ENCODE results near the gene STK38. TPM values are rescaled to one million over a fixed set of nuclear protein-coding genes. Genes with fewer than 3 reads are reported as not detected.

Gene STK38
- total and polyA plus RNA-seq, 9 of the 15 experiments (the other 6 are each of a cell fraction or from before 2014, with no cell fraction given) = 5.7 to 28.7 (median 19.5) TPM

- peak; percentile 95 to 96 for TF ChIP-seq MLLT1 (IDR thresholded peaks at IDR 0.05)
- peak in 1 of 2 experiments; percentile 88; a peak in 1 of 4 replicates for TF ChIP-seq KDM4B (IDR thresholded peaks at IDR 0.05; ENCODE audit: borderline replicate concordance in 2 of 2, low read depth in 1 of 2)
- TF ChIP-seq USF2 (CRISPR knock-in tag; IDR thresholded peaks at IDR 0.05) = peak; percentile 88
- TF ChIP-seq FOXK2 (conservative IDR thresholded peaks at IDR 0.05 in 1 of 2, IDR thresholded peaks at IDR 0.05 in 1 of 2; ENCODE audit: low read depth in 2 of 2) = peak; percentile 88 to 89; a peak in 3 of 4 replicates
- no peak for TF ChIP-seq CREBBP (IDR thresholded peaks at IDR 0.05; ENCODE audit: low read depth, low read length)
- TF ChIP-seq ZNF785 (CRISPR knock-in tag; IDR thresholded peaks at IDR 0.05) = no peak
- no peak for TF ChIP-seq ZNF740 (CRISPR knock-in tag; IDR thresholded peaks at IDR 0.05)
- no peak for TF ChIP-seq ZNF740 (tag; IDR thresholded peaks at IDR 0.05)
- TF ChIP-seq ZNF324 (CRISPR knock-in tag; IDR thresholded peaks at IDR 0.05) = no peak
- no peak for TF ChIP-seq SMARCA4 (IDR thresholded peaks at IDR 0.05)
- TF ChIP-seq PRMT5 (CRISPR knock-in tag; IDR thresholded peaks at IDR 0.05) = 0 out of 2 replicates have a peak, but pooled peaks have one; percentile 62
- TF ChIP-seq RBFOX2 (IDR thresholded peaks at IDR 0.05; ENCODE audit: low read depth, low read length) = peak; percentile 100
- TF ChIP-seq ARHGAP35 (IDR thresholded peaks at IDR 0.05; ENCODE audit: partially characterized antibody) = no peak
- TF ChIP-seq HES1 (IDR thresholded peaks at IDR 0.05; ENCODE audit: low read depth) = peak; percentile 39
Measured at GRCh38 chr6:36594029-36594815, 46.9 kb upstream of the STK38 start, which contains the start of gene SRSF3 (continued).

Data from K562 (cell line).